ENCODE results near the gene MMS22L. TPM values are rescaled to one million over a fixed set of nuclear protein-coding genes. Genes with fewer than 3 reads are reported as not detected.

MMS22L gene, protein sequence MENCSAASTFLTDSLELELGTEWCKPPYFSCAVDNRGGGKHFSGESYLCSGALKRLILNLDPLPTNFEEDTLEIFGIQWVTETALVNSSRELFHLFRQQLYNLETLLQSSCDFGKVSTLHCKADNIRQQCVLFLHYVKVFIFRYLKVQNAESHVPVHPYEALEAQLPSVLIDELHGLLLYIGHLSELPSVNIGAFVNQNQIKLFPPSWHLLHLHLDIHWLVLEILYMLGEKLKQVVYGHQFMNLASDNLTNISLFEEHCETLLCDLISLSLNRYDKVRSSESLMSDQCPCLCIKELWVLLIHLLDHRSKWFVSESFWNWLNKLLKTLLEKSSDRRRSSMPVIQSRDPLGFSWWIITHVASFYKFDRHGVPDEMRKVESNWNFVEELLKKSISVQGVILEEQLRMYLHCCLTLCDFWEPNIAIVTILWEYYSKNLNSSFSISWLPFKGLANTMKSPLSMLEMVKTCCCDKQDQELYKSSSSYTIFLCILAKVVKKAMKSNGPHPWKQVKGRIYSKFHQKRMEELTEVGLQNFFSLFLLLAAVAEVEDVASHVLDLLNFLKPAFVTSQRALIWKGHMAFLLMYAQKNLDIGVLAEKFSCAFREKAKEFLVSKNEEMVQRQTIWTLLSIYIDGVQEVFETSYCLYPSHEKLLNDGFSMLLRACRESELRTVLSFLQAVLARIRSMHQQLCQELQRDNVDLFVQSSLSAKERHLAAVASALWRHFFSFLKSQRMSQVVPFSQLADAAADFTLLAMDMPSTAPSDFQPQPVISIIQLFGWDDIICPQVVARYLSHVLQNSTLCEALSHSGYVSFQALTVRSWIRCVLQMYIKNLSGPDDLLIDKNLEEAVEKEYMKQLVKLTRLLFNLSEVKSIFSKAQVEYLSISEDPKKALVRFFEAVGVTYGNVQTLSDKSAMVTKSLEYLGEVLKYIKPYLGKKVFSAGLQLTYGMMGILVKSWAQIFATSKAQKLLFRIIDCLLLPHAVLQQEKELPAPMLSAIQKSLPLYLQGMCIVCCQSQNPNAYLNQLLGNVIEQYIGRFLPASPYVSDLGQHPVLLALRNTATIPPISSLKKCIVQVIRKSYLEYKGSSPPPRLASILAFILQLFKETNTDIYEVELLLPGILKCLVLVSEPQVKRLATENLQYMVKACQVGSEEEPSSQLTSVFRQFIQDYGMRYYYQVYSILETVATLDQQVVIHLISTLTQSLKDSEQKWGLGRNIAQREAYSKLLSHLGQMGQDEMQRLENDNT
- polyA plus RNA-seq, result 11.7 TPM
- long read RNA-seq, donor 1, result 0 reads
- long read RNA-seq, donor 2, result 0 reads
- long read RNA-seq, donor 3, result 0 reads
- long read RNA-seq, donor 4, result 0 reads
- long read RNA-seq, donor 5, result 0 reads
- long read RNA-seq, donor 6, result 0 reads
- long read RNA-seq, donor 7, result 0 reads
- long read RNA-seq, donor 8, result 0 reads
- long read RNA-seq, donor 9, result 0 reads
- long read RNA-seq, donor 10, result 0 reads
- long read RNA-seq, donor 11, result 0 reads

DNA sequence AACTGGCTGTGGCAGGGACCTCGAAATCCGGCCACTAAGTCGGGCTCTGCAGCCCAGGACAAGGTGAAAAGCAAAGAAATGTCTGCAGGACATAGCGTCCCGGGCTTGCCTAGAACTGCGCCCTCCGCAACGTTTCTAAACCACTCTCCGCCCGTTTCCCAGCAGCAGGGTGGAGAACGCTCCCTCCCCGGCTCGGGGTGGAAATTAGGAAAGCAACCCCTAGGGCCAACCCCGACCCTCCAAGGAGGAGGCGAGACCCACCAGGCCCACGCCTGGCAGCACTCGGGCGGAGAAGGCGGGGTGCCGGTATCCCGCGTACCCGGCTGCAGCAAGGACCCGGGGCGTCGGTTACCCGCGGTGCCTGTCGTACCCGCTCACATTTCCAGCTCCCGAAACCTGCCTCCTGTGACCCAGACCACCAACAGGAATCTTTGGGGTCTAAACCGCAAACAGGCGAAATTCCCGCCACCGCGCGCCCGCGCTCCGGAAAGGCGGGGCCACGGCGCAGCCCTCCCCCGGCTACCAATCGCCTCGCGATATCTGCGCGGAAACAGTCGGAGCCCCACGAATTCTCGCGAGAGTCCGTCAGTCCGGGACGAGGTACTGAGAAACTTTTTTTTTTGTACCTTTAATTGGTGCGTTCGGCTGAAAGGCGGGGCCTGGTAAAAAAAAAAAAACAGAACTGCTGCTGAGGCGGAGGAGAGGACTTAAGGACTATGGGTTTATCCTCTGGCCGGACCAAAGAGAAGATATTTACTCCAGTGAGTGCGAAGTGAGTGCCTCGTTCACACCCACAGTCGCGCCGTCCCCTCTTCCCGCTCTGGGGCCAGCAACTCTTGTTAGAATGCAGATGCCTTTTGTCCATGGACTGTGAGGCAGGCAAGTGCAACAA is at the start of gene MMS22L:
Gene MMS22L, minus strand, starts transcription at position 491 of the 892 bp plus-strand sequence. CDS start 739 bp downstream, outside the sequence.
- Histone ChIP-seq H3K4me3 (ENCODE audit: low read length) (peak within 1 kb of the TSS; percentile 66), H3K36me3 (ENCODE audit: control insufficient read depth, insufficient read depth, low read length) (peaks cover 2% of the 10 kb centered on the region), H3K27me3 (ENCODE audit: control insufficient read depth, insufficient read depth, low read length) (no peaks in the 10 kb centered on the region), H3K9me3 (ENCODE audit: control insufficient read depth, low read depth, low read length) (no peaks in the 10 kb centered on the region), H3K4me1 (ENCODE audit: control insufficient read depth, insufficient read depth, low read length) (no peaks in the 10 kb centered on the region), H3K27ac (ENCODE audit: low read length) (peak within 1 kb of the TSS; percentile 49)
- WGBS (ENCODE audit: insufficient coverage, low lambda C conversion rate), result 7% methylated on average over 2 of the region's 67 CpGs
- DNase-seq, result peak; percentile 93 to 96

DNA sequence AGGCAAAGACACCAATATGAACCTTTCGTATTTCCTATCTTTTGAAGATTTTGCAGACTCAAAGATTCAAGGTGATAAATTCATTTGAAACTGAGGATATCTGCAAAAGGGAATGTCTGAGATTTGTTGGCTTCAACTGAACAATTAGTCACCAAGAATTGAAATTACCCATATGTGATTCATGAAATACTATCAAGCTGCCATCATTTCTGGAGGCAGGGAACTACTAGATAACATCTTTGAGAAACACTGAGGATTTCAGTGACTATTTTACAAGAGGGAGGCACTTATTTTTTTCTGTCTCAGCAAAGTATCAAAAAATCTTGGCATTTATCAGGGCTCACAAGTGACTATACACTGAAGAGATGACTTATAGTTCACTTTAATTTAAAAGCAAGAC is 39.8 kb upstream of the MMS22L start:
- no peaks in the 10 kb centered on the region for H3K9me3 ChIP-seq (ENCODE audit: control insufficient read depth, low read depth, low read length)
- H3K4me1 ChIP-seq (ENCODE audit: control insufficient read depth, insufficient read depth, low read length), result no peaks in the 10 kb centered on the region
- no peaks in the 10 kb centered on the region for H3K36me3 ChIP-seq (ENCODE audit: control insufficient read depth, insufficient read depth, low read length)
- 100% methylated on average over 1 of the region's 1 CpG for WGBS (ENCODE audit: insufficient coverage, low lambda C conversion rate)
- no peak overlapping the region for H3K27ac ChIP-seq (ENCODE audit: low read length)
- DNase-seq, result no peak
- H3K27me3 ChIP-seq (ENCODE audit: control insufficient read depth, insufficient read depth, low read length), result no peaks in the 10 kb centered on the region
- H3K4me3 ChIP-seq (ENCODE audit: low read length), result no peak overlapping the region

DNA sequence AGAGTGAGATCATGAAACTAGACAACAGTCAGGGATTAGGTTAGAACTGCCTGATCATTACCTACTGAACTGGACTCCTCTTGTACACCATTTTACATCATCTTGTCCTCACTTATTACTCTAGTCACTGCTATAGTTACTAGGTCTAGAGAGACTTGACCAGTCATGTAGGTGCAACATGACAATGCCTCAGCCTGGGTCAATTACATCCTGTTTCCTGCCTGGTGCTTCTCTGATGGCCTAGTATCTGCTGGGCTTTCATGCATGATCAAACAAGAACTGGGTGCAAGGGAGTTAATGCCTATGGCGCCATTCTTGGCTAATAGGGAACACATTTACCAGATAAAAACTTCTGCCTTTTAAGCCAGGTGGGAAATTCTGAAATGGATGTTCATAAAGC is 39.2 kb upstream of the MMS22L start:
- WGBS (ENCODE audit: insufficient coverage, low lambda C conversion rate), result no CpG with 5 or more reads among the region's 1 CpG

DNA sequence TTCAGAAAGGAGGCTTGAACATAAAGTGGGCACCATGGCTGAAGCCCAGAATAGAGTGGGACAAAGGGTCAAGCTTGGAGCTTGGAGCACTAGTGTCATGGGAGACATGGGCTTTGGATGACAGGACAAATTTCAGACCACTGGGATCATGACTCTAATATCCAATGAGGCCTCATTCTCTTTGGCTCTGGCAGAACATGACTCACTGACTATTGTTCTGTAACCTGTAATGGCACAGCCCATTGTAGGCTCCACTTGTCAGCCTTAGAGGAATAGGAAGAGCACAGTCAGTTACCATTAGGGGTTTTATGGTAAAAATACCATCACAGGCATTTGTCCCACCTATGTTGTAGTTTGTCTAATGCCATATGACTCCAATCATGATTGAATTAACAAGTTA is 34.0 kb upstream of the MMS22L start:
- H3K9me3 ChIP-seq (ENCODE audit: control insufficient read depth, low read depth, low read length), result no peaks in the 10 kb centered on the region
- H3K4me1 ChIP-seq (ENCODE audit: control insufficient read depth, insufficient read depth, low read length), result no peaks in the 10 kb centered on the region
- no peaks in the 10 kb centered on the region for H3K36me3 ChIP-seq (ENCODE audit: control insufficient read depth, insufficient read depth, low read length)
- no peaks in the 10 kb centered on the region for H3K27me3 ChIP-seq (ENCODE audit: control insufficient read depth, insufficient read depth, low read length)
- no peak for DNase-seq
- H3K27ac ChIP-seq (ENCODE audit: low read length), result no peak overlapping the region
- no peak overlapping the region for H3K4me3 ChIP-seq (ENCODE audit: low read length)

More for the DNA sequence above, 39.2 kb upstream of the MMS22L start:
- DNase-seq, result no peak
- Histone ChIP-seq H3K4me3 (ENCODE audit: low read length) (no peak overlapping the region), H3K9me3 (ENCODE audit: control insufficient read depth, low read depth, low read length) (no peaks in the 10 kb centered on the region), H3K36me3 (ENCODE audit: control insufficient read depth, insufficient read depth, low read length) (no peaks in the 10 kb centered on the region), H3K4me1 (ENCODE audit: control insufficient read depth, insufficient read depth, low read length) (no peaks in the 10 kb centered on the region), H3K27me3 (ENCODE audit: control insufficient read depth, insufficient read depth, low read length) (no peaks in the 10 kb centered on the region), H3K27ac (ENCODE audit: low read length) (no peak overlapping the region)

DNA sequence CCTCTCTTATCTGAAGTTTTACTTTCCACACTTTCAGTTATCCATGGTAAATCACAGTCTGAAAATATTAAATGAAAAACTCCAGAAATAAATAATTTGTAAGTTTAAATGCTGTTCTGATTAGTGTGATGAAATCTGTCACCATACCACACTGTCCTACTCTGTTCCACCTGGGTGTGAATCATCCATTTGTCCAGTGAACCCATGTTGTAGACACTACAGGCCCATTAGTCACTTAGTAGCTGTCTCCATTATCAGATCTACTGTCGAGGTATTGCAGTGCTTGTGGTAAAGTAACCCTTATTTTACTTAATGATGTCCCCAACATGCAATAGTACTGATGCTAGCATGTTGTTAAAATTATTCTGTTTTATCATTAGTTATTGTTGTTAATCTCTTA is 29.2 kb upstream of the MMS22L start:
- no peak overlapping the region for H3K27ac ChIP-seq (ENCODE audit: low read length)
- WGBS (ENCODE audit: insufficient coverage, low lambda C conversion rate), result 40% methylated on average over 1 of the region's 1 CpG
- no peak for DNase-seq
- no peaks in the 10 kb centered on the region for H3K27me3 ChIP-seq (ENCODE audit: control insufficient read depth, insufficient read depth, low read length)
- no peaks in the 10 kb centered on the region for H3K4me1 ChIP-seq (ENCODE audit: control insufficient read depth, insufficient read depth, low read length)
- no peak overlapping the region for H3K4me3 ChIP-seq (ENCODE audit: low read length)
- no peaks in the 10 kb centered on the region for H3K36me3 ChIP-seq (ENCODE audit: control insufficient read depth, insufficient read depth, low read length)
- no peaks in the 10 kb centered on the region for H3K9me3 ChIP-seq (ENCODE audit: control insufficient read depth, low read depth, low read length)

DNA sequence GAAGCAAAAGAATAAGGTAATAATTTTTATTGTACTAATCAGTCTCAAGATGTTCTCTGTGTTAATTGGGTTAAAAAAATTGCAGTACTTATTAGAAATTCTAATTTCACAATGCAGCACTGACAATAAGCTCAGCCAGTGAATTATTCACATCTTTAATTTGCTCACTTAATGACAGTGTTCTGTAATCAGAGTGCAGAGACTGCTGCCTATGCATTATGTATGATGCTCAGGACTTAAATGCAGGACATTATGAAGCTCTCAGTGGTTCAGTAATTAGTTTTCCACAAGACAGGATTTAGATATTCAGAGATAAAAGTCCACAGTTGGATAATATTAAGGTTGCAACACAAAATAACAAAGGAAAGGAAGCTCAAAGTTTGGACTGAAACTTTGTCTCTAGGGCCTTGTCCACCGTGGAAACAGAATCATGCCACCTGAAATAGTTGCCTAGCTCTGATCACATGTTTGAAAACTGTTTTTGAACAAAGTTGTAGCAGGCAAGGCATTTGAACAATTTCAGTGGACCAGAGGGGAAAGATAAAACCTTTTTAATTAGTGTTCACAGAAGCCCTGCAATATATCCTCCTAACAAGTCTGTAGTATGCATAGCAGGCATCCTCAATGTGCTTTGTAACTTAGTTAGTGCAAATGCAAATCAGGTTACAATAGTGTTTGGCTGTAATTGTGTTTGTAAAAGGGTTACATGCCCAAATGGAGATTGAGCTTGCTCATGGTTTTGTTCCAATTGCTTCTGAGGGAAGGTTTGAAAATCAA is 23.7 kb upstream of the MMS22L start:
- Histone ChIP-seq H3K27me3 (ENCODE audit: control insufficient read depth, insufficient read depth, low read length) (peaks cover 15% of the 10 kb centered on the region), H3K4me3 (ENCODE audit: low read length) (no peak overlapping the region), H3K36me3 (ENCODE audit: control insufficient read depth, insufficient read depth, low read length) (no peaks in the 10 kb centered on the region), H3K27ac (ENCODE audit: low read length) (no peak overlapping the region), H3K9me3 (ENCODE audit: control insufficient read depth, low read depth, low read length) (no peaks in the 10 kb centered on the region), H3K4me1 (ENCODE audit: control insufficient read depth, insufficient read depth, low read length) (no peaks in the 10 kb centered on the region)
- WGBS (ENCODE audit: insufficient coverage, low lambda C conversion rate), result no CpG with 5 or more reads among the region's 1 CpG
- DNase-seq, result no peak

DNA sequence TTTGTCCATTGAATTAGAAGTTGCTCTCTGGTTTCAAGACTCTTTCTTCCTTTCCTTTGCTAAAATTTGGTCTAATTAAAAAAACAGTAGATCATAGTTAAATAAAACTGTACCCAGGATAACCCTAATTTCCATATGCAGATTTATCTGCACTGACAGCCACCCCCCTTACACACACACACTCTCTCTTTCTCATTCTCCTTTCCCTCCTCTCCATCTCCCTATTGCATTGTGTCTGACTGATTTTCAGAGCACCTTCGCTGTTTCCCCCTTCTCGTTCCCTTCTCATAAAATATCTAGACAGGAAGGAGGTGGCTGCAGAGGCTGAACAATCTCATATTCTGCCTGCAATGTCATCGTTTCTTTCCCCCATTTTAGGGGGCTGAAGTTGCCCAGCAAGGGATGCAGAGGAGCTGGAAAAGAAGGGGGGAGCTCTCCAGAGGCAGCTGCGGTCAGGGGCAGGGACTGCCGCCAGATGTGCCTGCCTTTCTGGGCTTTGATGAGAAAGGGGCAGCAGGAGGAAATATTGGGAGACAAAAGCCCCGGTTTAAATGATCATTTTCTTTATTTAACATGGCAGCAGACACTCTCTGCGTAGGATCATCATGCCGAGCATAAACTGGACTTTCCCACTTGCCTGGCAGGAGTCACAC is 22.5 kb upstream of the MMS22L start:
- DNase-seq, result no peak
- H3K4me1 ChIP-seq (ENCODE audit: control insufficient read depth, insufficient read depth, low read length), result no peaks in the 10 kb centered on the region
- H3K4me3 ChIP-seq (ENCODE audit: low read length), result no peak overlapping the region
- WGBS (ENCODE audit: insufficient coverage, low lambda C conversion rate), result no CpG with 5 or more reads among the region's 8 CpGs
- no peaks in the 10 kb centered on the region for H3K9me3 ChIP-seq (ENCODE audit: control insufficient read depth, low read depth, low read length)
- H3K36me3 ChIP-seq (ENCODE audit: control insufficient read depth, insufficient read depth, low read length), result no peaks in the 10 kb centered on the region
- H3K27ac ChIP-seq (ENCODE audit: low read length), result no peak overlapping the region
- H3K27me3 ChIP-seq (ENCODE audit: control insufficient read depth, insufficient read depth, low read length), result peaks cover 18% of the 10 kb centered on the region

DNA sequence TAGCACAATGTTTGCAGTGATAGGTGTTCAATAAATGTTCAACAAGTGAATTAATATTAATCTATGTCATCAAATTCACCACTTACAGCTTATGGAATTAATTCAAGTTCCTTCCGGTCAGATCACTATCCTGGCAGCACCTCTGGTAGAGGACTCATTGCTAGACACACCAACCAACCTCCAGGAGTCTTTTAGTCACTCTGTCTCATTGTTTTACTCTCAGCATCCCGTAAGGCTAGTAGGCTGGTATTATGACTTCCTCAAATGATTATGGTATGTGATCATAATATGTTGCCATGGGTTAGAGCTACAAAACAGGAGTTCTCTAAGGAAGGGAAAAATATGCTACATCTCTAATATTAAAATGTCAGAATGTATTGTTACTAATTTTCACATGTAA is 21.7 kb upstream of the MMS22L start:
- no peak for DNase-seq
- WGBS (ENCODE audit: insufficient coverage, low lambda C conversion rate), result no CpG with 5 or more reads among the region's 2 CpGs
- Histone ChIP-seq H3K36me3 (ENCODE audit: control insufficient read depth, insufficient read depth, low read length) (no peaks in the 10 kb centered on the region), H3K9me3 (ENCODE audit: control insufficient read depth, low read depth, low read length) (no peaks in the 10 kb centered on the region), H3K4me3 (ENCODE audit: low read length) (no peak overlapping the region), H3K27ac (ENCODE audit: low read length) (no peak overlapping the region), H3K27me3 (ENCODE audit: control insufficient read depth, insufficient read depth, low read length) (peaks cover 18% of the 10 kb centered on the region), H3K4me1 (ENCODE audit: control insufficient read depth, insufficient read depth, low read length) (no peaks in the 10 kb centered on the region)
